22Rv1 (cell line): Measurements from ENCODE around the gene FKBP2.
A peak's percentile ranks its signal among the peaks of the same experiment; 100 is the strongest.

Experiments used
- H3K27ac ChIP-seq: fragments of 450-650 bp; 2 replicates; pipeline ENCODE4 v1.5.1; 2017
- CTCF ChIP-seq: fragments of 450-650 bp; IDR thresholded peaks from 2 replicates; pipeline ENCODE4 v1.5.1; 2017; ENCODE audit warnings: mild to moderate bottlenecking
- ZFX ChIP-seq: fragments of 450-650 bp; IDR thresholded peaks from 2 replicates; pipeline ENCODE4 v1.6.1; 2017; ENCODE audit warnings: antibody characterized with exemption, borderline replicate concordance

The FKBP2 gene

DNA sequence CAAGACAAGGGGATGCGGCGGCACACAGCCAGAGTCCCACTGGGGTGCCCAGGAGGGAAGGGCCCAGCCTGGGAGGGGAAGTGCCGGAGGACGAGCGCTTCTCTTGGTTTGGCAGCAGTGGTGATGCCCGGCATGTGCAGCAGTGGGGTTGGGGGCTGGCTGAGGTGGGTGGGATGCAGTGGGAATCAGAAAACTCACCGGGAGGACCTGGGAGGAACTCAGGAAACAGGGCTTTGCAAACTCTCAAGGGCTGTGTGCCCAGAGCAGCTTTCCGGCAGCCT is 31.4 kb upstream of the FKBP2 start:
- no peak for TF ChIP-seq ZFX
- TF ChIP-seq CTCF = no peak
- H3K27ac ChIP-seq = no peak overlapping the region

- H3K27ac ChIP-seq = no peak overlapping the region
- TF ChIP-seq CTCF = no peak
- TF ChIP-seq ZFX = no peak
Measured at GRCh38 chr11:64210301-64211020, 30.4 kb upstream of the FKBP2 start.

GRCh38 chr11:64211181-64211872 is 29.6 kb upstream of the FKBP2 start:
- TF ChIP-seq CTCF (no peak), ZFX (no peak)
- H3K27ac ChIP-seq = no peak overlapping the region

GRCh38 chr11:64216879-64217278 is 24.0 kb upstream of the FKBP2 start:
- no peak overlapping the region for H3K27ac ChIP-seq
- TF ChIP-seq CTCF = no peak
- no peak for TF ChIP-seq ZFX

DNA sequence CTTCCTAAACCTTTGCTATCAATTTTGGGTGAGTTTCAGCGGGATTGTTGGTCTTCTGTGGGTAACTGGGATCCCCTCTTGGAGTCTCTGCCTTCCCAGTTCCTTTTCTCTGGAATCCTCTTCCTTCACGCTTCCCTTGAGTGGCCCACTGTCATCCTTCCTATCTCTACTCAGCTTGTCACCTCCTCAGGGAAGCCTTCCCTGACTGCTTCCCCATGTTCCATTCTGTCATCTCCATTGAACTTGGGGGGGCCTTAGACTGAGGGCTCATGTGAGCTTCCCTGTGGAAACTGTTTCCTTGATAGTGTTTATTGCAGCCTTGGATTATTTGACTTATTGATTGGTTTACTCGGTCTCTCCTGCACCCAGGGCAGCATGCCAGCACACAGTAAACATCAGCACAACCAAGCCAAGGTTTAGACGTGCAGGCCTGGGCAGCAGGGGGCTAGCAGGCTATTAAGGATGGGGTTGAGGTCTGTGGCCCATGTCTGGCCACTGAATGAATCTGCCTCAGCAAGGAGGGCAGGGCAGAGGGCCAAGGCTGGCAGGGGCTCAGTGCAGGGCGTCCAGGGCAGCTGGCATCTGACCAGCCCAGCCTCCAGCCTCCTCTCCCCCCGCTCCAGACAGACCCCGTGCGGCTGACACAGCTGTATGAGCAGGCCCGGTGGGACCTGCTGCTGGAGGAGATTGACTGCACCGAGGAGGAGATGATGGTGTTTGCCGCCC is 22.1 kb upstream of the FKBP2 start:
- TF ChIP-seq CTCF (no peak), ZFX (no peak)
- H3K27ac ChIP-seq = peak overlapping the region; percentile 95

DNA sequence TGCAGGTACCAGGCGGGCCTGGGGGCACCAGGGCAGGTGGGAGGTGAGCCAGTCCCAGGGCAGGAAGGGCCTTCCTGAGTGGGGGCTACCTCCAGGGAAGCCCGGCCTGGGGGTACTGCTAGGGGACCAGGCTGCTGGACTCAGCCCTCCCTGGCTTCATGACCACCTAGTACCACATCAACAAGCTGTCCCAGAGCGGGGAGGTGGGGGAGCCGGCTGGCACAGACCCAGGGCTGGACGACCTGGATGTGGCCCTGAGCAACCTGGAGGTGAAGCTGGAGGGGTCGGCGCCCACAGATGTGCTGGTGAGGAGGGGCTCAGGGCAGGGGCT is 21.6 kb upstream of the FKBP2 start:
- TF ChIP-seq ZFX (no peak), CTCF (no peak)
- H3K27ac ChIP-seq = peak overlapping the region; percentile 95

DNA sequence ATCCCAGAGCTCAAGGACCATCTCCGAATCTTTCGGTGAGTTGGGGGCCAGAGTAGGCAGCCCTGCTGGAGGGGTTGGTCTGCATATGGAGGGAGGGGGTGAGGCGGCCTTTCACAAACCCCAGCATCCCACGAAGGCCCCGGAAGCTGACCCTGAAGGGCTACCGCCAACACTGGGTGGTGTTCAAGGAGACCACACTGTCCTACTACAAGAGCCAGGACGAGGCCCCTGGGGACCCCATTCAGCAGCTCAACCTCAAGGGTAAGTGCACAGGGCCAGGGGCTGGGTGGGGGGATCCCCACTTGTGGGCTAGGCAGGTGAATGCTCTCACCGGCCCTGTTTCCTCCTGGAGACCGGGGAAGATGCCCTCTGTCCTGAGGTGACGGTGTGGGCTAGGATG is 21.1 kb upstream of the FKBP2 start:
- peak overlapping the region; percentile 95 for H3K27ac ChIP-seq
- no peak for TF ChIP-seq CTCF
- TF ChIP-seq ZFX = no peak
